Activated naive CD8-positive, alpha-beta T cell treated with anti-CD3 and anti-CD28 coated beads, Interleukin-2, amount 50 U/mL, for 16 hours (primary cell): ENCODE data around the gene CERT1.
"Not testable (repeated sequence)": the region's sequence is repeated elsewhere in the genome, so short reads cannot be mapped to it uniquely, and the experiment has no call there.

Source experiments
- DNase-seq: peaks from one replicate; pipeline ENCODE4 v3.0.0-alpha.2; 2020; ENCODE audit warnings: low read depth, low spot score

CERT1 gene

DNA sequence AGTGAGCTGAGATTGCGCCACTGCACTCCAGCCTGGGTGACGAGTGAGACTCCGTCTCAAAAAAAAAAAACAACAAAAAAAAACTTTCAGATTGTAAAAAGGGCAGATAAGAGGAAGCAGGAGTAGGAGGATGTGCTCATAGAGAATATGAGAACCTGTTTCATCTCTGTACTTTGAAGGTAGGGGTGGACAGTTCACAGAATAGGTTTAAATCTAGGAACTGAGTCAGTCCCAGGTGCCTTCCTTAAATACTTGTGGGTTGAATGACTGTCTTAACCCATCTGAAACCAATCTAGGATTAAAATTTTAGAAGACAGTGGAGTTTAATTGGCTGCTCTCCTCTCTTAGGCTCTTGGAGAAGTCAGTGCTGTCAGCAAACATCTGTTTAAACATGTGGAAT, 12.6 kb upstream of the CERT1 start:
- no peak for DNase-seq

GRCh38 chr5:75523275-75523674, 11.8 kb upstream of the CERT1 start:
- DNase-seq: no peak

DNA sequence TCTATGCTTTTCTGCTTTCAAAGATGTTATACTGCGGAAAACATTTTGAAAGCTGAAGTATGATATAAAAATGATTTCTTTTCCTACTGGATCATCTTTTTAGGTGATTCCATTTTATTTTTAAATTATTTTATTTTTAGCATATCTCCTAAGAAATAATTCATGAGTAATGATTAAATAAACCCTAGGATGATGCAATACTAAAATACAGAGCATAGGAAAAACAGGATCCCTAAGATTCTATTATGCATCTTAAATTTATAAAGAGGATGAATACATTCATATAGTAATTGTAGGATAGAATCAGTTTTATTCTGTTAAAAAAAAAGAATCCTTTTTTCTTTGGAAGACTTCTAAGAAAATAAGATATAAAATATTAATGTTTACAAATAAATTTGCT, 11.1 kb upstream of the CERT1 start:
- no peak for DNase-seq

- DNase-seq: no peak
Observed at GRCh38 chr5:75522025-75522424, 10.6 kb upstream of the CERT1 start.

- DNase-seq: no peak
Observed at GRCh38 chr5:75521195-75521594, 9.8 kb upstream of the CERT1 start.

DNA sequence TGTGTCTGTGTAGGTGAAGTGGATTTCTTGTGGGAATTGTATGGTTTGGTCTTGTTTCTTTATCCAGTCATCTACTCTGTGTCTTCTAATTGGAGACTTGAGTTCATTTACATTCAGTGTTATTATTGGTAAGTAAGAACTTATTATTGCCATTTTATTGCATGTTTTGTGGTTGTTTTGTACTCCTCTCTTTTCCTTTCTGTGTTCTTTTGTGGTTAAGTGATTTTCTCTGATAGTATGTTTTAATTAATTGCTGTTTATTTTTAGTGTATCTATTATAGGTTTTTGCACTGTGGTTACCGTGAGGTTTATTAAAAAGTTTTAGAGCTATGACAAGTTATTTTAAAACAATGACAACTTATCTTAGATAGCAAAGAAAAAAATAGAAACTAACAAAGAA, 8.3 kb upstream of the CERT1 start:
- no peak for DNase-seq

GRCh38 chr5:75514323-75514722, 2.9 kb upstream of the CERT1 start:
- DNase-seq: no peak

GRCh38 chr5:75513841-75514240, 2.4 kb upstream of the CERT1 start:
- no peak for DNase-seq

DNA sequence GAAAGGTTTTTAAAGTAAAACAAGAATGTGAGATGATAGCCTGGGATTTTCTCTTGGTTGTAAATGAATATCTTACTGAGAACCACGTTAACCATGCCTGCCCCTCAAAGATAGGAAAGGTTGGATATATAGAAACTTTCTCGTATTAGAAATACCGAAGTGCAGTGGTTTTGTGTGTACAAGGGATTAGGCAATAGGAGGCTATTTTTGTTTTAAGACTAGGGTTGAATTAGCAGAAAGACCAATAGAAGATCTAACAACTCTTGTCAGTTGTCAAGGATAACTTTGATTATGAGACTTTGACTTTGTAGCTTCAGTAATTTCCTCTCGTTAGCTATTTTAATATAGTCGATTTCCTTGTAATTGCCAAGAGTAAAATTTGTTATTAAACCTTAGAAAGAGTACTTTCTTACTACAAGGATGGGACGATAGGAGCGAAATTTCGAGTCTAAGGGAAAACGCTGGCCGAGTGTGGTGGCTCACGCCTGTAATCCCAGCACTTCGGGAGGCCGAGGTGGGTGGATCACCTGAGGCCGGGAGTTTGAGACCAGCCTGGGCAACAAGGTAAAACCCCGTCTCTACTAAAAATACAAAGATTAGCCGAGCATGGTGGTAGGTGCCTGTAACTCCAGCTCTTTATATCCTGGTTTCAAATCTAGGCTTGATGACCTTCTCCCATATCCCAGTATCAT, 1.1 kb upstream of the CERT1 start:
- no peak for DNase-seq

GRCh38 chr5:75510836-75511434, 494 bp downstream of the CERT1 start:
- no peak for DNase-seq

DNA sequence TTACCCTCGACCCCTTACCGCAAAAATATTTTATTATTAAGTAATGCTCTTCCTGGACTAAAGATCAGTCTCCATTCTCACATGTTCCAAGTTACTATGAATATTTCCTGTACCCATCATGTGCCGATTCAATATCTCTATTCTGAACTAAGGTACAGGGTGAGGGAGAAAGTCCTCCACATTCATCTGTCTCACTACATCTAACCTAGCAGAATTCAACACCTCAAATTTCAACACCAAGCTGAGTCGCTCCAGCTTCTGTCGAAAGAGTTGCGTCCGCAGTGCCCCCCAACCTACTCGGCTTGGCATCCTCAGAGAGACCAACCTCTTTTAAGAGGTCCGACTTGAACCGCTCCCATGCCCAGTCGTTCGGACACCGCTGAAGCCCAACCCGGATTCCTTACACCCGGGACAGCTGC, 1.0 kb downstream of the CERT1 start:
- DNase-seq: no peak

- DNase-seq: no peak
Observed at GRCh38 chr5:75509956-75510355, 1.5 kb downstream of the CERT1 start.

DNA sequence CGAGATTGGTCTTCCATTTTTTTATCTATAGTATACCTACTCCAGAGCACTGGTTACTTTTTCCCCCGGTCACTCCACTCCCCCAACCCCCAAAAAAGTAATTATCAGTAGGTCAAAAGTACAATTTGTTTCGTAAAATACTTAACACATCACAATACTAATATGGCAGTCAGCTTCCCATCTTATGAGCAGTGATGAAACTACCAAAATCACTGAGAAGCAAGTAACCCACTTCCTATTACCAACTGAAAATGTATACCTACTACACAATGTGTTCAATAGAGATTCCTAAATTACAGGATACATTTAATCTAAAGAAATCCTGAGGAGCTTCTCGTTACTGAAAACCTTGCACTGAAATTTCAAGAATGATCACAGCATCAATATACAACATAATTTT, 1.9 kb downstream of the CERT1 start:
- no peak for DNase-seq

DNA sequence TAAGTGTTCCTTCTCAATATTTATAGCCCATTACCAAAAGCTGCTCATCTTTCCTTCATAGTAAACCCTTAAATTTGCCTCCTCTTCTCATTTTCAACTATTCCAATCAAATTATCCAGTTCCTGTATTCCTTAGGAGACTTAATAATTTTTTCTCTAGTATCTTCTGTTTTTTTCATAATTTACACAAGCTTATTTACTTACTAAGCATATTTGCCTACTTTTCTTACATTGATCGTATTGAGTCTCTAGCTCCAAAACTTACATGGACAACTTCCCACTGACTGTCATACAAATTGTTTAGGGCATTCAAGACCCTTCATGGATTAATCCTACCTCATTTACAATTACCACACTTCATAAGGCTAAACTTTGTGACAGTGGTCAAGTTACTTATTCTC, 3.6 kb downstream of the CERT1 start:
- no peak for DNase-seq

DNA sequence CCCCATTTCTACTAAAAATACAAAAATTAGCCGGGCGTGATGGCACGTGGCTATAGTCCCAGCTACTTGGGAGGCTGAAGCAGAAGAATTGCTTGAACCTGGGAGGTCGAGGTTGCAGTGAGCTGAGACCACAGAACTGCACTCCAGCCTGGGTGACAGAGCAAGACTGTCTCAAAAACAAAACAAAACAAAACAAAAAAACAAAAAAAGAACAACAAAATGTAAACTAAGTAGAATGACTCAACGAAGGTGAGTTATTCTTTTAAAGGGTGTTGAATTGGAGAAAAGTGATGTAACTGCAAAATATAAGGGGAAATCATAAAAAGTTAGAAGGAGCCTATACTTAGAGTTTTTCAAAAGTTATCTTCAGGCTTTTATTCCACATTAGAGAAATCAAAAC, 6.3 kb downstream of the CERT1 start:
- DNase-seq: not testable (repeated sequence)

- DNase-seq: not testable (repeated sequence)
Observed at GRCh38 chr5:75498875-75499274, 12.6 kb downstream of the CERT1 start.

DNA sequence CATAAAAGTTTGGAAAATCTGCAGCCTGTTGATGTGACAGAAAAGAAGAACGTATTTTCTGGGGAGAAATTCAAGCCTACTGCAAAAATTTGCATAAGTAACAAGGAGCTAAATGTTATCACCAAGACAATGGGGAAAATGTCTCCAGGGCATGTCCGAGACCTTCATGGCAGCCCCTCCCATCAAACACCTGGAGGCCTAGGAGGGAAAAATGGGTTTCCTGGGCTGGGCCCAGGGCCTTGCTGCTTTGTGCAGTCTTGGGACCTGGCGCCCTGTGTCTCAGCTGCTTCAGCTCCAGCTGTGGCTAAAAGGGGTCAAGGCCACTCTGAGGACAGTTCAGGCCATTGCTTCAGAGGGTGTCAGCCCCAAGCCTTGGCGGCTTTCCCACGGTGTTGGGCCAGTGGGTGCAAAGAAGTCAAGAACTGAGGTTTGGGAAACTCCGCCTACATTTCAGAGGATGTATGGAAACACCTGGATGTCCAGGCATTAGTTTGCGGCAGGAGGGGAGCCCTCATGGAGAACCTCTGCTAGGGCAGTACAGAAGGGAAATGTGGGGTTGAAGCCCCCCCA, 13.1 kb downstream of the CERT1 start:
- no peak for DNase-seq

- DNase-seq: no peak
Observed at GRCh38 chr5:75496026-75496425, 15.4 kb downstream of the CERT1 start.

GRCh38 chr5:75491621-75492020, 19.8 kb downstream of the CERT1 start:
- DNase-seq: no peak

GRCh38 chr5:75489847-75490246, 21.6 kb downstream of the CERT1 start:
- not testable (repeated sequence) for DNase-seq

- no peak for DNase-seq
Observed at GRCh38 chr5:75484605-75485004, 26.8 kb downstream of the CERT1 start.

GRCh38 chr5:75482482-75482881, 28.9 kb downstream of the CERT1 start:
- no peak for DNase-seq

DNA sequence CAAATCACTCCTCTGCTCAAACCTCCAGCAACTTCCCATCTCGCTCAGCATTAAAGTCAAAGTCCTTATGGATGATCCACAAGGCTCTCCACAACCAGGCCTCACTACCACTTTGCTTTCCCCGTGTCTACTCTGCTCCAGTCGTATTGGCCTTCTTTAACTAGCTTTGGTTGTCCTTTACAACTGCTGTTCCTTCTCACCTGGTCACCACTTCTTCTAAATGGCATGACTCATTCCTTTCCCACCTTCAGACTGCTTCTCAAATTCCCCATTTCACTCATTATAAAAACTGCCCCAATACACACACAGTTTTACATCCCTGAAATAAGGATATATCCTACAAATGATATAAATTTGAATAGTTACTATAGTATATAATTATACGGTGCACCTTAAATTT, 30.4 kb downstream of the CERT1 start:
- DNase-seq: no peak
